Right renal cortex interstitium (tissue), 3 donors: Measurements from ENCODE around the gene WNT1. TPM values are rescaled to one million over a fixed set of nuclear protein-coding genes. Genes with fewer than 3 reads are reported as not detected.

Experiments used
- DNase-seq, 3 donors: peaks; one replicate each; pipeline ENCODE4 v3.0.0-alpha.2; 2013; ENCODE audit warnings: low read depth in 3 of 3, low spot score in 2 of 3
- polyA plus RNA-seq, 3 donors: library from polyadenylated mRNA; unstranded; fragments of 120-200 nt; gene quantifications; one replicate each; pipeline ENCODE4 v1.2.1, GENCODE V29; 2013; ENCODE audit not compliant: insufficient read length in 3 of 3

WNT1 gene
- polyA plus RNA-seq, 3 donors = not detected

DNA sequence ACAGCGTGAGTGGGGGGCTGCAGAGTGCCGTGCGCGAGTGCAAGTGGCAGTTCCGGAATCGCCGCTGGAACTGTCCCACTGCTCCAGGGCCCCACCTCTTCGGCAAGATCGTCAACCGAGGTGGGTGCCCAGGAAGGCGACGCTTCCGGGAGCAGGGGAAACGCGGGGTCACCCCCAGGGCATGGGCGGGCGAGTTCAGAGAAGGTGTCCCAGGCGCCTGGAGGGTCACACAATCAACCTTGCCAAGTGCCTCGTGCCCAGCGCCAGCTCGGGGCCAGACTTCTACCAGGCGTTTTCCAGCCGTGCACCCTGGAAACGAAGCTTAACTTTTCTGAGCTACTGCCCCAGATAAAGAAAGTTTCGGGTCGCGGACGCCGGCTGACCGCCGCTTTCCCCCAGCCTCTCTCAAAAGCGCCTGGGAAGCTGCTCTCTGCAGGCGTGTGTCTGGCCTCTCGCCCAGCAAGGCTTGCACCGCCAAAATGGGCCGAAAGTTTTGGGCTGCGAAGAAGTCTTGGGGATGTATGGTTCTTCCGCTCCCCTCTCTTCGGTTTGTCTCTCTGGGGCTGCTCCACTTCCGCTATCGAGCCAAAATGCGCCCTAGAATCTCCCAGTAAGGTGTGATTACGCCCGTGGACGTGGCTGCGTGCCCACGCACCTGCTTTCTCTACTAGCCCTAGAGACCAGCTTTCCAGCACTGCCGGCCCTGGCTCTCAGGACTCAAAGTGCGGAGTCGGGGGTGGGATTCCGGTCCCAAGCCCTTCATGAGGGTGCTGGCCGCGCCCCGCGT, 1.7 kb downstream of the WNT1 start:
- DNase-seq = no peak

DNA sequence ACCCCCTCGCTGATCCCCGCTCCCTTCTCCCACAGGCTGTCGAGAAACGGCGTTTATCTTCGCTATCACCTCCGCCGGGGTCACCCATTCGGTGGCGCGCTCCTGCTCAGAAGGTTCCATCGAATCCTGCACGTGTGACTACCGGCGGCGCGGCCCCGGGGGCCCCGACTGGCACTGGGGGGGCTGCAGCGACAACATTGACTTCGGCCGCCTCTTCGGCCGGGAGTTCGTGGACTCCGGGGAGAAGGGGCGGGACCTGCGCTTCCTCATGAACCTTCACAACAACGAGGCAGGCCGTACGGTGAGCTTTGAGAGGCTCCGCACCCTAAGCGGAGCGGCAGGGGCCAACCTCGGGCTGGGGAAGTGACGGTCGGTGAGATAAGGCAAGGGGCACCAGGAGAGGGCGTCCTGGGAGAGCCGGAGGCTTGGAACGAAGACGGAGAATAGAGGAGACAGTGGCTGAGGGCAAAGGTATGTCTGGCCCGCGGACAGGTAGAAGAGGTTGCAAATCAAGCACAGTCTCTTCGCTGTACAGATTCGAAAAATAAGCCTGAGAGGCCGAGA, 2.3 kb downstream of the WNT1 start:
- no peak for DNase-seq

DNA sequence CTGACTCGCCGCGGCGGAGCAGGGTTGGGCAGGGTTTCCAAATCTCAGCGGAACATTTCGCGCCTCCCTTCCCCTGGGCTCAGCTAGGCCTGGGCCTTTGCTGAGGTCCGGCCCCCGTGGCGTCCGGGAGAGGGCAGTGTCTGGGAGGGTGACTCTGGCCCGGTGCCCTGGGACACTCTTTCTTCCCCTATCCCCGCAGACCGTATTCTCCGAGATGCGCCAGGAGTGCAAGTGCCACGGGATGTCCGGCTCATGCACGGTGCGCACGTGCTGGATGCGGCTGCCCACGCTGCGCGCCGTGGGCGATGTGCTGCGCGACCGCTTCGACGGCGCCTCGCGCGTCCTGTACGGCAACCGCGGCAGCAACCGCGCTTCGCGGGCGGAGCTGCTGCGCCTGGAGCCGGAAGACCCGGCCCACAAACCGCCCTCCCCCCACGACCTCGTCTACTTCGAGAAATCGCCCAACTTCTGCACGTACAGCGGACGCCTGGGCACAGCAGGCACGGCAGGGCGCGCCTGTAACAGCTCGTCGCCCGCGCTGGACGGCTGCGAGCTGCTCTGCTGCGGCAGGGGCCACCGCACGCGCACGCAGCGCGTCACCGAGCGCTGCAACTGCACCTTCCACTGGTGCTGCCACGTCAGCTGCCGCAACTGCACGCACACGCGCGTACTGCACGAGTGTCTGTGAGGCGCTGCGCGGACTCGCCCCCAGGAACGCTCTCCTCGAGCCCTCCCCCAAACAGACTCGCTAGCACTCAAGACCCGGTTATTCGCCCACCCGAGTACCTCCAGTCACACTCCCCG, 3.0 kb downstream of the WNT1 start:
- no peak for DNase-seq

DNA sequence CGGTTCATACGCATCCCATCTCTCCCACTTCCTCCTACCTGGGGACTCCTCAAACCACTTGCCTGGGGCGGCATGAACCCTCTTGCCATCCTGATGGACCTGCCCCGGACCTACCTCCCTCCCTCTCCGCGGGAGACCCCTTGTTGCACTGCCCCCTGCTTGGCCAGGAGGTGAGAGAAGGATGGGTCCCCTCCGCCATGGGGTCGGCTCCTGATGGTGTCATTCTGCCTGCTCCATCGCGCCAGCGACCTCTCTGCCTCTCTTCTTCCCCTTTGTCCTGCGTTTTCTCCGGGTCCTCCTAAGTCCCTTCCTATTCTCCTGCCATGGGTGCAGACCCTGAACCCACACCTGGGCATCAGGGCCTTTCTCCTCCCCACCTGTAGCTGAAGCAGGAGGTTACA, 3.6 kb downstream of the WNT1 start:
- no peak for DNase-seq

DNA sequence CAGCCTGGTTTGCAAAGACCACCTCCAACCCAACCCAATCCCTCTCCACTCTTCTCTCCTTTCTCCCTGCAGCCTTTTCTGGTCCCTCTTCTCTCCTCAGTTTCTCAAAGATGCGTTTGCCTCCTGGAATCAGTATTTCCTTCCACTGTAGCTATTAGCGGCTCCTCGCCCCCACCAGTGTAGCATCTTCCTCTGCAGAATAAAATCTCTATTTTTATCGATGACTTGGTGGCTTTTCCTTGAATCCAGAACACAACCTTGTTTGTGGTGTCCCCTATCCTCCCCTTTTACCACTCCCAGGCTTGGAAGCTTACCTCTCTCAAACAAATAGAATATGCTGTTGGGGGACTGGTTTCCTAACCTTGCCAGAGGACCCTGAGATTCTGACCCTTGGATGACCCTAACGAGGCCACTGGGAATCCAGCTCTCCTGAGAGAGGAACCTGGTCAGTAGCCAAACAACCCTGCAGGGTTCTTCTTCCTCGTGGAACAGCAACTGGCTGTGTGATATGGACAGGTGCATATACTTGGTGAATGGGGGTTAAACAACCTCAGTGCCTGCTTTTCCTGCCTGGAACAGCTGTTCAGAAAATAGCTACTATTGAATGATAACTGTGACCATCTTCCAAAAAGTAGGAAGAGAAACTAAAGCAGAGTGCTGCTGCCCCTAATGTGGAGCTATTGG, 4.4 kb downstream of the WNT1 start:
- DNase-seq = no peak

DNA sequence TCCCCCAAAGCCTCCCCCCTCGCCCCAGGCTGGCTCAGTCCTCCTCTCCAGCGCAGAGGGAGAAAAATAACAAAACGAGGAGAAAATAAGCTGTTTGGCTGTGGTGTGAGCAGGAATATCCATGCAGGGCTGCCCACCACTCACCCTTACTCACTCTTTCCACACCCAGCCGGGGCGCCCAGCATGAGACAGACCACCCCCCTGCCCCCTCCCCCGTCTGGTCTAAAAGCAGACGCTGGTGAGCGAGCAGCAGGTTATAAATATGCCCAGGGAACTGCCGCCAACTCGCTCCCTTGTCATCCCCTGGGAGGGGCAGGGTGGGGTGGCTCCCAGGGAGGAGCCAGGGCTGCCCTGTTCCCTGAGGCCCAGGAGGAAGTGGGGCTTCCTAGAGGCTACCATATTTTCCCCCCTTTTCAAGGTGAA, 7.4 kb downstream of the WNT1 start:
- no peak for DNase-seq

DNA sequence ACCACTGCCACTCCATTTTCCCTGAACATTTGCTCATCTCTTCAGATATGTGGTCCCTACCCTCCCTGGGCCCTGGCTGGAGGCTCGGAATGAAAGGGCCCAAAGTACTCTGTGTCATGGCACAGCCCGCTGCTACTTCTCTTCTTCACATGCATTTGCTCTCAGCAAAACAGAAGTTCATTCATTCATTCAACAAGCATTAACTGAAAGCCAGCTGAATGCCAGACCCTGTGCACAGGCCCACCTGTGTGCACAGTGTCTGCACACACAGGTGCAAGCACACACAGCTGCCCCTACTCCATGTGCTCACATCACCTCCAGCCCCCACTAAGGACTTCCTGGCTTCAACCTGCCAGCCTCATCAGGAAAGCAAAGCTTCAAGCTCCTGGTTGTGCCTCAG, 7.8 kb downstream of the WNT1 start:
- DNase-seq = no peak

DNA sequence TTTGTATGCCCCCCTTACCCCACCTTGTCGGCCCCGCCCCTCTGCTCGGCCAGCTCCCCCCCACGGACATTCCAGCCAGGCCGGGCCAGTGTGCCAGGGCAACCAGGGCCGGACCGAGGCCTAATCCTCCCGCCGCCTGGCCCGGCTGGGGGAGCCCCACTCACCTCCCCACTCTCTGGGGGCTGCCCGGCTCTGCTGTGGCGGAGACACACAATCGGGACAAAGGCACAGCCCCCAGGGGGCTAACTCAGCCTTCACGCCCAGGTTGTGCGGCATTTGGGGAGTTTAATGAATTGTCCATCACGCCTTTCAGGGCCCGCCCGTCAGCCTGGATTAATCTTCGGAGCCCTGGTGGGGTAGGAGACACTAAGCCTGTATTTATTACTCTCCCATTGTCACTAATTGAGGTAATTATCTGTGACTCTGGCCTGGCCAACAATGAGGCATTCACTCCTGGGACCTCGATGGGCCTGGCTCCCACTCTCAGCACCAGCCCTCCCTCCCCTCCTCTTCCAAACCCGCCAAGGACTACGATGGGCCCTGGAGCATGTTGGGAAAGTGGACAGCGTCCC, 8.7 kb downstream of the WNT1 start:
- no peak for DNase-seq

DNA sequence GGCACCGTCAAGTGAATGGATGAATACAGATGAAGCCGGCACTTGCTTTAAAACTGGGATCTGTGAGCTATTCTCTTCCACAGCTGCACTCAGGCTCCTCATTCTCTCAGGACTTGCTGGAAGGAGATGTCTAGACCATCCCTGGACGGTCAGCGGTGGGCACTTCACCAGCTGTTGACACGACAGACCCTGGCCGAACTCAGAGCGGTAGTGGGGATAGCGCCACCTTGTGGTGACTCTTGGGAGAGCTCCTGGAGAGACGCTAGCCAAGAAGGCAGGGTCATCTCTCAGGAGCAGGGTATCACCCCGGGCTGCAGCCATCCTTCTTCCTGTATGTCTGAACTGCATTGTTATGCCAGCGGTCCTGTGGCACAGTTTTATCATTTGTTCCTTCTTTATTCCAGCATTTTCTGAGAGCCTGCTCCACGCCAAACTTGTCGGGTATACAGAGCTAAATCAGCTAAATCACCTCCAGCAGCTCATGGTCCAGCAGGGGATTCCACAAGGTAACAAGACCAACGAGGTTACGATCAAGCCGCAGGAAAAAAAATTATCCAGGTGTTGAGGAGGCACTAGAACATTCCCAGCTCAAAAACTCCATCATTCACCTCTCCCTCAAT, 10.0 kb downstream of the WNT1 start:
- no peak for DNase-seq

DNA sequence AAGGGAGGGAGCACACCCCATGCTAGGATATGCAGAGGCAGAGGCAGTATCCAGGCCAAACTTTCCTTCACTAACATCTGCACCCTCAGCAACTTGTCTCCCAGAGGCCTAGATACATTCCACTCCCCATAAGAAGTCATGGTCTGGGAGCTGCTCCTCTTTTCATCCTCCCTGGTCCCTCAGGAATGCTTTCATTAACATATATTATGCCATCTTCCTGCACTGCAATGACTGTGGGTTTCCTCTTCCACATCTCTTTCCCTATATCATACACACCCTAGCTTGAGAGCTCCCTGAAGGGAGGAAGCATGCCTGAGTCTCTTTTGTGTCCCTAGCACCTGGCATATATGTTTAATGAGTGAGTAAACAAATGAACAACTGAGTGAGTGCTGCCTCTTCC, 12.4 kb downstream of the WNT1 start:
- no peak for DNase-seq

DNA sequence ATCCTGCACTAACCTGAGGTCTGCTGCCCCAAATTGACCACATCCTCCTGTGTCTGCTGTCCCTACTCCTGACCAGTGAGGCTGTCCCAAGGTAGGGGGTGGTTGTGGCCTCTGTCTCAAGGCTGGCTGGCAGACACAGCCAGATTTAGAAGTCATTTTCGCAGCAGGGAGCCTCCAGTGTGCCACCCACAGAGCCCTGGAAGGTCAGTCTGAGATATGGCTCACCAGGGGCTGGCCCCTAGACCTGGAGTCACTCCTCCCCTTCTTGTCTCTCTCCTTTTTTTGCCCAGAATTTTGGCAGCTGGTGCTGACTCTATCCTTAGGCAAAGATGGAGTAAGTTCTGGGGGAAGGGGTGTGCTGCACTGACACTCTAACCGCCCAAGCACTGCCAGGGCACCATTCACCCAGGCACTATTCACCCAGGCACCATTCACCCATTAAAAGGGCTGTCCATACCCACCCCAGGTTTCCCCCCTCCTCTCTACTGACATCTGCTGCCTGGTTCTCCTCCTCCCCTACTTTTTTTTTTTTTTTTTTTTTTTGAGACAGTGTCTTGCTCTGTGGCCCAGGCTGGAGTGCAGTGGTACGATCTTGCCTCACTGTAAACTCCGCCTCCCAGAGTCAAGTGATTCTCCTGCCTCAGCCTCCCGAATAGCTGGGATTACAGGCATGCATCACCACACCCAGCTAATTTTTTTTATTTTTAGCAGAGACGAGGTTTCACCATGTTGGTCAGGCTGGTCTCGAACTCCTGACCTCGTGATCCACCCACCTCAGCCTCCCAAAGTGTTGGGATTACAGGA, 13.3 kb downstream of the WNT1 start:
- no peak for DNase-seq

DNA sequence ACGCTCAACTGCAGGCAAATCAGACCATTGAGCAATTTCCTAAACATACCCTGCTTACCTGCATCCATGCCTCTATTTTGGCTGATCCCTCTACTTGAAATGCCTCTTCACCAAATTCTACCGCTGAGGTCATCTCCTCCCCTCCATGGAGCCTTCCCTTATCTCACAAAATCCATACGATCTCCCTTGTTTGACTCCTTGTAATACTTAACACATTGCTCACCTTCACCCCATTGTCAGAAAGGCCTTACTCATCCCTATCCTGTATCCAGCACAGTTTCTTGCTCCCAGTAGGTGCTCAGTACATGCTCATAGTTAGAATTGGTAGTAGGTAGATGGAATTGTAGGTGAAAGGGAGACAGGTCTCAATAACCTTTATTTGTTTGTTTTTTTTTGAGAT, 15.7 kb downstream of the WNT1 start:
- no peak for DNase-seq

DNA sequence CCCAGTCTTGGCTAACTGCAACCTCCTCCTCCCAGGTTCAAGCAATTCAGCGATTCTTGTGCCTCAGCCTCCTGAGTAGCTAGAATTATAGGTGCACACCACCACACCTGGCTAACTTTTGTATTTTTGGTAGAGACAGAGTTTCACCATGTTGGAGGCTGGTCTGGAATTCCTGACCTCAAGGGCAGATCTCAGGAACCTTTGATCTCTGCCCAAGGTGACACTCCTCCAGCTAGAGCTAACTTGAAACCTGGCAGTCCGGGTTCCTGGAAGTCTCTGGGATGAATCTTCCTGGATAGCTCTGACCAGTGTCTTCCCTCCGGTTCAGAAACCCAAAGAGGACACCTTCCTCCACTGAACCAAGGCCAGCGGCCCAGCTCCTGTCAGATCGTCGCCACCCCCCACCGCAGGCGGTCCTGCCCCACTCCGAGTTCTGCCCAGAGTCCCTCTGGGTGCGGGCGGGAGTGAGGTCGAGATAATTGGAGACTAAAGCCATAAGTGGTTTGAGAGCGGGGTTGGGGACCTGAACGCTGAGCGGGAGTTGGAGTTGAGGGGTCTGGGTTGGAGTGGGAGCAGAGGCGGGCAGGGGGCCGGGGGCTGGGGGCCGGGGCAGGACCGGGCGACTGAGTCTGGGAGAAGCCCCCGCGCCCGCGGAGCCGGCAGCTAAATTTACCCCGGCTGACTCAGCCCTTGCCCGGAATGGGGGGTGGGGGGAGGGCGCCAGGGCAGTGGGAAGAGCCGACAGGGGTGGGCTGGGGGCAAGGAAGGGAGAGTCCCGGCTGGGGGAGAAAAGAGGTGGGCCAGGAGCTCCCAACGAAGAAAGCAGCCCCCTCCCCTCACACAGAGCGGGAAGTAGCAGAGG, 16.3 kb downstream of the WNT1 start:
- DNase-seq = no peak

DNA sequence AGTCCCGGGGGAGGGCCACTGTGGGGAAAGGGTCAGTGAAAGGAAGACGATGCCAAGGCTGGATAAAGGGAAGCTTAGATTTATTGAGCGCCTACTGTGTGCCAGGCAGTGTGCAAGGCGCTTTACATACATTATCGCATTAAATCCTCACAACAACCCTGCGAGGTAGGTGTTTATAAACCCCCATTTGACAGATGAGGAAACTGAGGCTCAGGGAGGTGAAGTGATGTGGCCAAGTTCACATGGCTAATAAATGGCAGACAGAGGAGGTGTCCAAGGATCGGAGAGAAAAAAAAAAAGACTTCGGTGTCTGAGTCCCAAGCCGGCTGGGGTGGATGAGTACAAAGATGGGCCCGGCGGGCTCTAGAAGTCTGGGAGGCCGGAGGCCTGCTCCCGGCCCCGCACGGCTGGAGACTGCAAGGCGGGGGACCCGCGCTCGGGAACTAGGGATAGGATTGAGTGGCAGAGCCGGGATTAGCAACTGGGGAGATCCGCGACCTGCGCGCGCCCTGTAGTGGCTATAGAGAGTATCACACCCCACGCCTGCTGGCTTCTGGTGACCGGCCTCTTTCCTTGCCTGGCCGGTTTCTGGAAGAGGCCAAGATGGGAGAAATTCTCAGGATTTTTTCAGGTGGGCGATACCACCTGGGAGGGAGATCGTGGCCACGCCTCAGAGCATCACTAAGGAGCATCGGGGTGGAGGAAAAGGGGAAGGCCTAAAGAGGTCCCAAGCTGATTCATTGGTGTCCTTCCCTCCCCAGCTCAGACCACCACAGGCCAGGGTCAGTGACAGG, 17.2 kb downstream of the WNT1 start:
- DNase-seq = peak in 1 of 3 donors; percentile 80

DNA sequence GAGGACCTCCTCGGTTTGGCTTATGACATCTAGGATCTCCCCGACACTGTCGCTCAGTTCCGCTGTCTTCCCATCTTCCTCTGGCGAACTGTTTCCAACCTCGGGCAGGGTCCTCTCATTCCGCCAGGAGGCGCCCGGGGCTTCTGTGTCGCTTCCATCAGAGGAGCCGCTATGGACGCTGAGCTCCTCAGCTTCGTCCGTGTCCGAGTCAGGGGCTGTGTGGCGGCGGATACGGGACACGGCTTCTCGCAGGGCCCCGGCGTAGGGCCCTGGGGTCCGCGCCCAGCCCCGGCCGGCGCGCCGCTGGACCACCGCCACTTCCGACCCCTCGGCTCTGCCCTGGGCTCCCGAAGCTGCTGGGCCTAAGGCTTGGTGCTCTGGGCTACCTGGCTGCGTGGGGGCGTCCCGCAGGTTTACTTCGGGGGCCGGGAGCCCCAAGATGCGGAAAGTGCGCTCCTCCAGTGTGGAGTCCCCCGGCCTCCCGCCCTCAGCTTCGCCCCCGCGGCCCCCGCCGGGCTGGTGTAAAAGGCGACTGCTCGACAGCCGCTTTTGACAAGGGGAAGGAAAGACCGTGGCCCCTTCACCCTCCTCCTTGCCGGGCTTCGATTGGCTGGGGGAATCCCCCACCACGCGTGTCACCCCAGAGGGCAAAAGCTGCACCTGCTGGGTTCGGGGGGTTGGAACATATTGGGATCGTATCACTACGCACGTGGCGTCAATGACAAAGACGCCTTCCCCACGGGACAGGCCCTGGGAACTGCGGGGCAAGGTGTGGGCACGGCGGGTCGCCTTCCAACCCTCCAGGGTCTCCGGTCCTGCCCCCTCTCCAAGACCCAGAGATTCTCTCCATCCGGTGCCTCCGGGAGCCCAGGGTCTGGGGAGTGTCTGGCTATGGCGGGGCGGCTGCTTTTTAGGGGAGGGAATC, 18.9 kb downstream of the WNT1 start:
- no peak for DNase-seq

DNA sequence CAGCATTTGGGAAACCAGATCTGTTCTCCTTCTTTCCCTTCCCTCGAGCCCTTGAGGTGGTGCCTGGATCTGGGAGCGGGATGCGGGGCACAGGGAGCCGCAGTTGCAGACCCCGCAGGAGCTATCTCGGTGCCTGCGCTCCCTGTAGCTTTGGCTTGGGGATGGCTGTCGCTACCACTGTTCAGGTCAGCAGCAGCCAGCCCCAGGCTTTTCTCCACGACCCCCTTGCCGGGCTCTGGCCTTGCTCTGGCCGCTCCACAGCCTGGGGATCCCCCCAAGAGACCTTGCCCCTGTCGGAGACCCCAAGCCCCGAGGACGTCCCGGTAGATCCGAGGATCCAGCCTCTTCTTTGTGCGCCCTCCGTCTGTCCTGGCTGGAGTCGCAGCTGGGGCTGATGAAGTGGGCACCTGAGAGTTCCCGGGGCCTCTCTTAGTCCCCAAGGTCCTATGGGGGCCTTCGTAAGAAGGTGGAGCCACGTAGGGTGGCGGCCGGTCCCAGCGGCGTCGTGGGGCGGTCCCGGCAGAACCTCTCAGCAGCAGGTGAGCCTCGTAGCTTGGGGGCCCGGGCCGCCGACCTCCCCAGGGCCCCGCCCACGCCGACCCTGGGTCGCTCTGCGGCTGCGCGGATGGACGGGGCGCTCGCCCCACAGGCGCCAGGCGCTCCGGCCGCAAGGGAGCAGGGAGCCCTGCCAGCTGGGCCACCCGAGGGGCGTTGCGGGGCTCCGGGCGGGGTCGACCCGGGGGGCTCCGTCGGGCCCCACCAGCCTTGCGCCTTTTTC, 19.8 kb downstream of the WNT1 start:
- no peak for DNase-seq
